Measurements from ENCODE around the gene SF3B3.

- TF ChIP-seq TCF7L2 (IDR thresholded peaks at IDR 0.05; ENCODE audit: low read depth, low read length) (no peak), CTCF (IDR thresholded peaks at IDR 0.05) (no peak), POLR2AphosphoS5 (IDR thresholded peaks at IDR 0.05; ENCODE audit: low read depth, low read length) (no peak), REST (IDR thresholded peaks at IDR 0.05; ENCODE audit: insufficient read depth in 1 of 2, low read depth in 2 of 2, low read length in 1 of 2) (no peak)
Observed at GRCh38 chr16:70579248-70579647, 55.6 kb downstream of the SF3B3 start.
